Left colon (tissue), 2 donors: Measurements from ENCODE around the gene PLXNA4. TPM values are rescaled to one million over a fixed set of nuclear protein-coding genes. Genes with fewer than 3 reads are reported as not detected.

Source experiments
- ATAC-seq: fragments of 200-7000 bp; cut with Tn5 transposase; one replicate; pipeline ENCODE4 v1.9.1; 2020; ENCODE audit warnings: mild to moderate bottlenecking, moderate library complexity
- DNase-seq, 2 donors: peaks; one replicate each; pipeline ENCODE4 v3.0.0-alpha.2; 2020
- intact Hi-C, 2 donors: fragments of 100-400 bp; cut with DNase I in 1 of 2; cut with micrococcal nuclease in 1 of 2; formaldehyde crosslinking; loops; one replicate each; pipeline versions ENCODE4 v1.11.2 to v1.14.0; 2022; cut with DNase I, micrococcal nuclease
- total RNA-seq, 2 donors: library from RNA; stranded (reverse); fragmentation: NEBNext Ultra II Directional; extraction: Animal tissue kit (Norgen Biotek cat#: 25700); gene quantifications; one replicate each; pipeline ENCODE4 v1.2.1, GENCODE V29; 2021
- donor health status: DM: no; HTN: no; CAD: no.
- donor health status: DM: yes; HTN: yes; CAD: no.

Gene PLXNA4
- total RNA-seq, 2 donors from 2014 or later, result 1.1 to 1.3 TPM

- no peak for ATAC-seq
- DNase-seq, result no peak
- intact Hi-C loops, result no loop called here
Observed at GRCh38 chr7:132435016-132435990, 141.0 kb downstream of the PLXNA4 start.

GRCh38 chr7:132434041-132434440, 142.2 kb downstream of the PLXNA4 start:
- ATAC-seq, result no peak
- no peak for DNase-seq
- intact Hi-C loops, result no loop called here

- intact Hi-C loops, result no loop called here
- no peak for DNase-seq
- ATAC-seq, result no peak
Observed at GRCh38 chr7:132433301-132433700, 143.0 kb downstream of the PLXNA4 start.

GRCh38 chr7:132430861-132431822, 145.1 kb downstream of the PLXNA4 start:
- DNase-seq (peak; percentile 74 to 80), ATAC-seq (peak; percentile 97)
- intact Hi-C loops, result no loop called here

GRCh38 chr7:132430041-132430855, 146.0 kb downstream of the PLXNA4 start:
- intact Hi-C loops, result no loop called here
- ATAC-seq (peak; percentile 3), DNase-seq (no peak)

GRCh38 chr7:132429181-132429580, 147.1 kb downstream of the PLXNA4 start:
- intact Hi-C loops, result no loop called here
- no peak for DNase-seq
- no peak for ATAC-seq

- DNase-seq (no peak), ATAC-seq (no peak)
- intact Hi-C loops, result no loop called here
Observed at GRCh38 chr7:132428247-132428919, 147.9 kb downstream of the PLXNA4 start.

GRCh38 chr7:132425942-132426341, 150.3 kb downstream of the PLXNA4 start:
- intact Hi-C loops, result no loop called here
- DNase-seq, result no peak
- no peak for ATAC-seq

GRCh38 chr7:132424821-132425724, 151.2 kb downstream of the PLXNA4 start:
- DNase-seq (no peak), ATAC-seq (no peak)
- intact Hi-C loops, result no loop called here

- ATAC-seq (no peak), DNase-seq (no peak)
- intact Hi-C loops, result no loop called here
Observed at GRCh38 chr7:132424277-132424676, 152.0 kb downstream of the PLXNA4 start.

GRCh38 chr7:132423594-132424200, 152.6 kb downstream of the PLXNA4 start:
- DNase-seq (no peak), ATAC-seq (no peak)
- intact Hi-C loops, result no loop called here

GRCh38 chr7:132422502-132423111, 153.7 kb downstream of the PLXNA4 start:
- intact Hi-C loops, result no loop called here
- ATAC-seq (no peak), DNase-seq (no peak)

- ATAC-seq (no peak), DNase-seq (no peak)
- intact Hi-C loops, result no loop called here
Observed at GRCh38 chr7:132420527-132420926, 155.7 kb downstream of the PLXNA4 start.

- no peak for DNase-seq
- ATAC-seq, result no peak
- intact Hi-C loops, result no loop called here
Observed at GRCh38 chr7:132419542-132419941, 156.7 kb downstream of the PLXNA4 start.

- intact Hi-C loops, result no loop called here
- DNase-seq, result no peak
- no peak for ATAC-seq
Observed at GRCh38 chr7:132418840-132419239, 157.4 kb downstream of the PLXNA4 start.

- ATAC-seq, result no peak
- intact Hi-C loops, result no loop called here
- DNase-seq, result no peak
Observed at GRCh38 chr7:132417103-132417906, 159.0 kb downstream of the PLXNA4 start.
